Jurkat, Clone E6-1 (cell line): ENCODE data around the gene LAMTOR3. TPM values are rescaled to one million over a fixed set of nuclear protein-coding genes. Genes with fewer than 3 reads are reported as not detected.
A peak's percentile ranks its signal among the peaks of the same experiment; 100 is the strongest.

Experiments used
- DNase-seq: peaks from one replicate; pipeline ENCODE4 v3.0.0-alpha.2; 2011; ENCODE audit warnings: low read depth, low spot score
- H3K4me3 ChIP-seq: 2 replicates; pipeline ENCODE4 v1.5.1; 2011; ENCODE audit warnings: mild to moderate bottlenecking, low read length, control low read depth, moderate library complexity
- polyA plus RNA-seq: library from polyadenylated mRNA; unstranded; fragments of >200 nt; gene quantifications from one replicate; pipeline ENCODE4 v1.2.1, GENCODE V29; 2012; ENCODE audit warnings: missing spikeins; ENCODE audit not compliant: insufficient read length, insufficient read depth

LAMTOR3 gene
- 23.6 TPM for polyA plus RNA-seq

DNA sequence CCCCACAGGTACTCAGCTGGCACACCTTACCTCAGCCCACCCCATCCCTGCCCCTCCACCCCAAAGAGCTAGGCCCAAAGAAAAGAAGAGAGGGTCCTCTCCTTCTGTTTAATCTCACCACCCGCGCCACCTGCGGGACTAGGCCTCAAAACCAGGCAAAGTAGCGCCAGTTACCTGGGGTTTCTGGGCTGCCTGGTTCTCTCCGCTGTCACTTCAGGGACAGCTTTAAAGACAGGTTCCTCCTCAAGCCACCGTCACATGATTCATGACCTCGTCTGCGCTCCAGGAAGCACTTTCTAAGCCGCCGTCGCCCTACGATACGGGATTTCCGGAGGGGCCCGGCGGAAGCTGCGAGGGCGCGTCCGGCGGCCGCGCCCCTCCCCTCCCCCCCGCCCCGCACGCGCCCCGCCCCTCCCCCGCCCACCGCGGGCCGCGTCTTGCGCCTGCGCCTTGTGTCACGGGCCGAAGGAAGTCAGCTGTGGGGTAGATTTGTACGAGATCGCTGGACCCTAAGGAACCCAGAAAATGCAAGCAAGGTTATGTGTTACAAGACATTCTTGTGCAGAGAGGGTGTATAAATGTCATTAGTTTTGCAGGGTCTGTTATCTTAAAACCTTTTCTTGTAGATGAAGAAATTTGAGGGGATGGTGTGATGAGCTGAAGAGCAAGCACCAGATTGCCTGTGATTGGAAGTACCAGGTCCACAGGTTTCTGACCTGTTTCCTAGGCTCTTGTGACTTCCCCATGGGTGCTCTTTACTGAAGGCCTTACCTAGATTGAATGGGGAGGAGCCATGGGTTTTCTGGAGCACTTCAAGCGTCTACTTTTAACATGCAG lies at the start of gene LAMTOR3:
TSS of gene LAMTOR3 (minus strand) at position 267 of the 837 bp plus-strand sequence. CDS start 464 bp downstream, outside the sequence.
- H3K4me3 ChIP-seq = peak within 1 kb of the TSS; percentile 94
- peak; percentile 88 for DNase-seq

DNA sequence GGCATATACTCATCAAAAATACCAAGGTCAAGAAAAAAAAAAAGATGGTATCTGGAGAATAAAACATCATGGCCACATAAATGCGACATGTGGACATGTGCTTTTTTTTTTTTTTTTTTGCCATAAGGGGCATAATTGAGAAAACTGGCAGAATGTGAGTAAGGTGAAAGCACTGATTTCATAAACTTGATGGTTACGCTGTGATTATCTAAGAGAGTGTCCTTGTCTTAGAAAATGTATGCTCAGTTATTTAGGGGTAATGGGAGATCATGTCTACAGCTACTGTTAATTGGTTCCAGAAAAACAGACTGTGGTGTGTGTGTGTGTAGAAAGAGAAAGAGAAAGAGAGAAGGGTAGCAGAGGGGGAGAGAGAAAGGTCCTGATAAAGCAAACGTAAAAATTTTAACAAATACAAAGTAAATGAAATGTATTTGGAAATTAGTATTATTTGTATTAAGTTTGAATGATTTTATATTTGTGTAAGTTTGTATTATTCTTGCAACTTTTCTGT lies 44.1 kb upstream of the LAMTOR3 start:
- no peak for DNase-seq
- no peak overlapping the region for H3K4me3 ChIP-seq

DNA sequence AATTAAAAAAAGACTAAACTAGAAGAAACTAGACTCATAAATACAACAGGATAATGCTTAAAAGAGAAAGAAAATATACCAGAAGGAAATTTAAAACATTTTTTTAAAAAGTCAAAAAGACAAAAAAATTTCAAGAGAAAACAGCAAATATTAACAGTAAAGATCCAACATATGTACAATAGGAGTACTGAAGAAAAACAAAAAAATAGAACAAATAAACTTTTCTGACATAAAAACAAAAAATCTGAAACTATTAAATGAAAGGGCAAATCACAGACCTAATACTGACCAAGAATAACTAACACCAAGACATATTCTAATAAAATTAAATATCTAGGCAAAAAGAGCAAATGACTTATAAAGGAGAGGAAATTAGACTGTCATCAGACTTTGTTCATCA lies 40.7 kb upstream of the LAMTOR3 start:
- DNase-seq = no peak
- H3K4me3 ChIP-seq = no peak overlapping the region

- H3K4me3 ChIP-seq = no peak overlapping the region
- DNase-seq = no peak
These were observed 33.3 kb upstream of the LAMTOR3 start for GRCh38 chr4:99927566-99927965.

DNA sequence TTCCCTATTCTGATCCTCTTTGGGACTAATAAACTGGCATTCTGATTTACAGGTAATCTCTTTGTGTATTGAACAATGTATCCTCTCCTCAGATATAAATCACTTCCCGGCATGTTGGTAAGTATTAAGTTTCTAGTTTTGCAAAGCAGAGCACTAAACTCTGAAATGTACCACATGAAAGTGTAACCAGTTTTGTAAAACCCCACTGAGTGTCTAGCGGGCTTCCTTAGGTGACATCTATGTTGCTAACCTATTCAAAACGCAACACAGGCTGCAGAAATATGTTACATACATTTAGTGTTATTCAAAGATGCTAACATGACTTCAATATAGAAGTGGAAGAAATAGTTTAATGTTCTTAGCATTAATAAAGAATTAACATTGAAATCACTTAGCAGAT lies 26.9 kb upstream of the LAMTOR3 start:
- no peak overlapping the region for H3K4me3 ChIP-seq
- DNase-seq = peak; percentile 33

GRCh38 chr4:99918656-99919055 lies 24.4 kb upstream of the LAMTOR3 start:
- no peak for DNase-seq
- H3K4me3 ChIP-seq = no peak overlapping the region

GRCh38 chr4:99917575-99917974 lies 23.3 kb upstream of the LAMTOR3 start:
- DNase-seq = no peak
- no peak overlapping the region for H3K4me3 ChIP-seq

DNA sequence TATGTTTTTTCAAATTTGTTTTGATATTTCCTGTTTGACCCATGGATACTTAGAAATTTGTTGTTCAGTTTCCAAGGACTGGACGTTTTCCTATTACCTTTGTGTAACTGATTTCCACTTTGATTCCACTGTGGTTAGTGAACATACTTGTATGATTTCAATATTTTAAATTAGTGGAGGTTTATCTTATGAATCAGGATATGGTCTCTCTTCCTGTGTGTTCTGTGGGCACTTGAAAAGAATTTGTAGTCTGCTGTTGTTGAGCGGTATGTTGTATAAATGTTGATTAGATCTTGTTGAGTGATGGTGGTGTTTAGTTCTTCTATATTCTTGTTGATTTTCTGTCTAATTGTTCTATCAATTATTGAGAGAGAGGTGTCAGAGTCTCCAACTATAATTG lies 21.2 kb upstream of the LAMTOR3 start:
- DNase-seq = no peak

GRCh38 chr4:99894998-99895397 lies 771 bp upstream of the LAMTOR3 start:
- DNase-seq = no peak
- peak overlapping the region; percentile 63 for H3K4me3 ChIP-seq

More for the DNA sequence above, 21.2 kb upstream of the LAMTOR3 start:
- no peak overlapping the region for H3K4me3 ChIP-seq

DNA sequence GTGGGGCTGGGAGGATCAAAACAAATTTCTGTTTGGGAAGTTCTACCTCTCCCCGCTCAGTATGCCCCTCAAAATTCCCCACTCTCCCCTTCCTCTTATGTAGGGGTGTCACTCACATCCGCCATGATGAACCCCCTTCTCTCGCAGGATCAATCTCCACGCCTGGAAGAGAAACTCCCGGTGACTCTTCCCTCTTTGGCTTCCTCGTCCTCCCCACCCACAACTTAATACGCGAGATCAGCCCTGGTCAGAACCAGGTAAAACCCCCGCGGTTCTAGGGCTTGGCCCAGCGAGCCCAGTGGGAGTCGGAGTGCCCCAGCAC lies 427 bp downstream of the LAMTOR3 start:
- no peak for DNase-seq
- H3K4me3 ChIP-seq = peak overlapping the region; percentile 94

GRCh38 chr4:99893029-99893428 lies 1.2 kb downstream of the LAMTOR3 start:
- DNase-seq = no peak
- peak overlapping the region; percentile 94 for H3K4me3 ChIP-seq

DNA sequence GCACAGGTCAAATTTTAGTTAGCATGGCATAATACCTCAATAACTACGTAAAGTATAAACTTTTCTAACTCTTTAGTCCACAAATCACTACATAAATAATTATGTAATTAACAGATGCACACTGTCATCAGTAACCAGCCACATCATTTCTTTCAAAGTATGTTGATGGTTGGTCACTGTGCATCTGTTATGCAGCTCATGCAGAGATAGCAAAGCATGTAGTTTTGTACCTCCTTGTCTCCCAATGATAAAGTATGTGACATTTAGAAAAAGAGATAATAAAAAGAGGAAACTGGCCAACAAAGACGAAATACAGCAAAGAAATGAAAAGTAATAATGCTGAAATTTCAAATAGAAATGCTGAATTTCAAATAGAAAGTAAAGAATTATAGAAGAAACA lies 2.9 kb downstream of the LAMTOR3 start:
- no peak overlapping the region for H3K4me3 ChIP-seq
- no peak for DNase-seq

DNA sequence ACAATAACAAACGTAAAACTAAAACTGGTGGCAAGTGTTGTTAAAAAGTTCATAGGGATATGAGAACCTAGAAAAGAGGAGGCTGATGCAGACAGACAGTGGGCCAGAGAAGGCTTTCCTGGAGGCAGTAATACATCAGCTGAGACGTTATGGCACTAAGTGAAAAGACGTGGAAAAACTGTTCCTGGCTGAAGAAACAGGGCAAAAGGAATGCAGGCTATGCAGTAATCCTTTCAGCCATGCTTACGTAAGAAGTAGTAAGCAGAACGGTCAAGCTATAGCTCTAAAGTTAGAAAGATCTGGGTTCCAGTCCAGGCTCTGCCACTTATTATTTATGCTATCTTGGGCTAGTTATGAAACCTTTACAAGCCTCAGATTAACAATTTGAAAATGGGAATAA lies 6.4 kb downstream of the LAMTOR3 start:
- DNase-seq = no peak
- no peak overlapping the region for H3K4me3 ChIP-seq

GRCh38 chr4:99886146-99886545 lies 8.1 kb downstream of the LAMTOR3 start:
- no peak for DNase-seq
- H3K4me3 ChIP-seq = no peak overlapping the region

- no peak overlapping the region for H3K4me3 ChIP-seq
- DNase-seq = no peak
These were observed 8.5 kb downstream of the LAMTOR3 start for GRCh38 chr4:99885687-99886086.

DNA sequence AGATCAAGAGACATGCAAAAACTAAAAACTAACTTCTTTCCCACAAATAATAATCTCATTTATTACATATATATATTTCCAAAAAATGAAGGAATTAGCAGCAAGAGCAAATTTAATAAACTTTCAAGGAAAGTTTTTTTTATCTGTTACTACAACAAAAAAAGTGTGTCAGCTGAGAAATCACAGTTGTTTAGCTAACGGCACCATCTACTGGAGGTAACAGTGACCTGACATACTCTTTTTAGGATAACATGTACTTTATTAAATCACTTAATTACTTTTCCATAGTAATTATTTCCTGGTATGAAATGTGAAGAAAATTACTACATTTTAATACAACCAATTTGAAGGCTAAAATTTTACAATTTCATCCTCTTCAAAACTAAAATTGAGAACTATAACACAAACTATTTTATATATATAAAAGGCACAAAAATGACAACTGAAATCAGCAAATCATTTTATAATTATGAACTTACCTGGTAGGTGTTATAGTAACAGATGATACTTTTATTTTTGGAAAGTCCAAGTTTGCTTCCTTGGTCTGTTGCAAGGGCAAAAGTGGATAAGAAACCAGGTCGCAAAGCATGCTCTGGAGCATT lies 9.1 kb downstream of the LAMTOR3 start:
- peak; percentile 49 for DNase-seq
- H3K4me3 ChIP-seq = no peak overlapping the region

DNA sequence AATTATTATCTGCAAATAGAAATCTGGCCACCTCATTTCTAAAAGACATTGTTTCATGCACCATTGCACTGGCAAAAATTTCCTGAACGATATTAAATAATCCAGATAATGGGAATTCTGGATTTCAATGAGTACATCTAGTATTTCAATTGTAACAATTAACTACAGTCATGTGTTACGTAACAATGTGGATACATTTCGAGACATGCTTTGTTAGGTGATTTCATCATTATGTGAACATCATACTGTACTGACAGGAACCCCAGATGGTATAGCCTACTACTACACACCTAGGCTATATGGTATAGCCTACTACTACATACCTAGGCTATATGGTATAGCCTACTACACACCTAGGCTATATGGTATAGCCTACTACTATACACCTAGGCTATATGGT lies 14.8 kb downstream of the LAMTOR3 start:
- DNase-seq = no peak
- no peak overlapping the region for H3K4me3 ChIP-seq

GRCh38 chr4:99878604-99879003 lies 15.6 kb downstream of the LAMTOR3 start:
- no peak for DNase-seq
- H3K4me3 ChIP-seq = no peak overlapping the region

DNA sequence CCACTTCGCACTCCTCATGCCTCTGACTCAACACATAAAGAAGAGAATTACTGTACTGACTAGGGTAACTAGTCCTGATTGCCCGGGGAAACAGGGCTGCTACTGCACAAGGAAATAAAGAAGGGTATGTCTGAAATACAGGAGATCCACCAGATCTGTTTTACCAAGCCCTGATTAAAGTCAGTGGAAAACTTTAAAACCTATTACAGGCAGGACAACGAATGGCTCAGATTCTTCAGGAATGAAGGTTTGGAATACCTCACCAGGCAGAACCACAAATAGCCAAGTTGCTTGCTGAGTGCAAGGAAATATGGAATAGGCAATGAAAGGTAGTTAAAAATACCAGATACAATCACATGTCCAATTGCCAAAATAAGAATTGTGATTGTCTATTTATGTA lies 17.3 kb downstream of the LAMTOR3 start:
- H3K4me3 ChIP-seq = no peak overlapping the region
- no peak for DNase-seq

GRCh38 chr4:99875071-99875470 lies 19.2 kb downstream of the LAMTOR3 start:
- no peak overlapping the region for H3K4me3 ChIP-seq
- DNase-seq = no peak

DNA sequence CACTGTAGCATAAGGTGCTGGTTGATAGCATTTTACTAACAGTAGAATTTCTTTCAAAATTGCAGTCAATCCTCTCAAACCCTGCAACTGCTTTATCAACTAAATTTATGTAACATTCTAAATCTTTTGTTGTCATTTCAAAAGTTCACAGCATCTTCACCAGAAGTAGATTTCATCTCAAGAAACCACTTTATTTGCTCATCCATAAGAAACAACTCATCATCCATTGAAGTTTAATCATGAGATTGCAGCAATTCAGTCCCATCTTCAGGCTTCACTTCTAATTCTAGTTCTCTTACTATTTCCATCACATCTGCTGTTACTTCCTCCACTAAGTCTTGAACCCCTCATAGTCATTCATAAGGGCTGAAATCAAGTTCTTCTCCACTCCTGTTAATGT lies 21.7 kb downstream of the LAMTOR3 start:
- H3K4me3 ChIP-seq = no peak overlapping the region
- DNase-seq = no peak
